ENCODE results near the gene UBE2S. TPM values are rescaled to one million over a fixed set of nuclear protein-coding genes. Genes with fewer than 3 reads are reported as not detected.

UBE2S gene
- total RNA-seq, 4 donors from 2014 or later = 8.0 to 16.2 (median 9.9) TPM

DNA sequence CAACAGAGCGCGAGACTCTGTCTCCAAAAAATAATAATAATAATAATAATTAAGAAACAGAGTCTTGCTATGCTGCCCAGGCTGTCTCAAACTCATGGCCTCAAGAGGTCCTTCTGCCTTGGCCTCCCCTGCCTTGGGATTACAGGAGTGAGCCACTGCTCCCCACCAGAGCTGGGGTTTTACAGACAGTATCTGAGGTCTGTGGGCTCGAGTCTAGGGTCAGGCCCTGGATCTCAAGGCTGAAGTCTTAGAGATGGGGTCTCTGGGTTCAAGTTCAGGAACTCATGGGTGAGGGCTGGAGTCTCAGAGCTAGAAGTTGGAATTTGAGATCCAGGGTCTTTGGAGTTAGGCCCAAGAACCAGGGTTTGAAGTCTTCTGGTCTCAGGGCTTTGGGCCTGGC, 40.8 kb downstream of the UBE2S start:
- no peak for DNase-seq (ENCODE audit: low spot score in 2 of 2)
- WGBS, 2 donors = 90 to 94% methylated on average over 3 of the region's 3 CpGs
- no peaks in the 10 kb centered on the region for H3K36me3 ChIP-seq
- H3K4me3 ChIP-seq = no peak overlapping the region
- TF ChIP-seq POLR2A (IDR thresholded peaks at IDR 0.05) = no peak
- TF ChIP-seq, protein P1, sequence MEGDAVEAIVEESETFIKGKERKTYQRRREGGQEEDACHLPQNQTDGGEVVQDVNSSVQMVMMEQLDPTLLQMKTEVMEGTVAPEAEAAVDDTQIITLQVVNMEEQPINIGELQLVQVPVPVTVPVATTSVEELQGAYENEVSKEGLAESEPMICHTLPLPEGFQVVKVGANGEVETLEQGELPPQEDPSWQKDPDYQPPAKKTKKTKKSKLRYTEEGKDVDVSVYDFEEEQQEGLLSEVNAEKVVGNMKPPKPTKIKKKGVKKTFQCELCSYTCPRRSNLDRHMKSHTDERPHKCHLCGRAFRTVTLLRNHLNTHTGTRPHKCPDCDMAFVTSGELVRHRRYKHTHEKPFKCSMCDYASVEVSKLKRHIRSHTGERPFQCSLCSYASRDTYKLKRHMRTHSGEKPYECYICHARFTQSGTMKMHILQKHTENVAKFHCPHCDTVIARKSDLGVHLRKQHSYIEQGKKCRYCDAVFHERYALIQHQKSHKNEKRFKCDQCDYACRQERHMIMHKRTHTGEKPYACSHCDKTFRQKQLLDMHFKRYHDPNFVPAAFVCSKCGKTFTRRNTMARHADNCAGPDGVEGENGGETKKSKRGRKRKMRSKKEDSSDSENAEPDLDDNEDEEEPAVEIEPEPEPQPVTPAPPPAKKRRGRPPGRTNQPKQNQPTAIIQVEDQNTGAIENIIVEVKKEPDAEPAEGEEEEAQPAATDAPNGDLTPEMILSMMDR (IDR thresholded peaks at IDR 0.05) = no peak
- TF ChIP-seq EP300 (IDR thresholded peaks at IDR 0.05) = no peak
- peaks cover 4 to 61% of the 10 kb centered on the region in 2 donors for H3K27me3 ChIP-seq
- no peak overlapping the region for H3K27ac ChIP-seq
- H3K4me1 ChIP-seq = peaks cover 0 to 21% (median 10%) of the 10 kb centered on the region in 4 donors
- H3K9me3 ChIP-seq = no peaks in the 10 kb centered on the region

DNA sequence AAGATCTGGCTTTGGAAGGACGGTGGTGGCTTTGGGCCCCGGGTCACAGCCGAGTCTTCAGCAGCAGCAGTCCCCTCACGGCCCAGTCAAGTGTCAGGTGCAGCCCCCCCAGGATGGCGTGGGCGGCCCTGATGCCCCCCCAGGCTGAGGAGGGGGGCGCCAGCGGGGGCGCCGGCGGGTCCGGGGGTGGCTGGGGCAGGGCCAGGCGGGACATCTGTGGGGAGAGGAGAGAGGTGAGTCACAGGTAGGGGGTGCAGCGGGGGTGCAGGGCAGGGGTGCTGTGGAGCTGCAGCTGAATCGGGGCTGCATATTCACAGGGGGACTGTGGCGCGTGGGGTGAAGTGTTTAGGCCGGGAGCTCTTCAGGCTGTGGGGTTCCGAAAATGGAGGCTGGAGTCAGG, 41.6 kb downstream of the UBE2S start:
- Histone ChIP-seq H3K4me1 (peaks cover 0 to 21% (median 10%) of the 10 kb centered on the region in 4 donors), H3K4me3 (no peak overlapping the region), H3K27me3 (peaks cover 4 to 52% of the 10 kb centered on the region in 2 donors), H3K36me3 (no peaks in the 10 kb centered on the region), H3K9me3 (no peaks in the 10 kb centered on the region), H3K27ac (no peak overlapping the region)
- TF ChIP-seq POLR2A (IDR thresholded peaks at IDR 0.05) (no peak), EP300 (IDR thresholded peaks at IDR 0.05) (no peak)
- TF ChIP-seq, protein P1 (IDR thresholded peaks at IDR 0.05) = no peak
- no peak for DNase-seq (ENCODE audit: low spot score in 2 of 2)
- WGBS, 2 donors = 66 to 68% methylated on average over 16 to 19 of the region's 19 CpGs

DNA sequence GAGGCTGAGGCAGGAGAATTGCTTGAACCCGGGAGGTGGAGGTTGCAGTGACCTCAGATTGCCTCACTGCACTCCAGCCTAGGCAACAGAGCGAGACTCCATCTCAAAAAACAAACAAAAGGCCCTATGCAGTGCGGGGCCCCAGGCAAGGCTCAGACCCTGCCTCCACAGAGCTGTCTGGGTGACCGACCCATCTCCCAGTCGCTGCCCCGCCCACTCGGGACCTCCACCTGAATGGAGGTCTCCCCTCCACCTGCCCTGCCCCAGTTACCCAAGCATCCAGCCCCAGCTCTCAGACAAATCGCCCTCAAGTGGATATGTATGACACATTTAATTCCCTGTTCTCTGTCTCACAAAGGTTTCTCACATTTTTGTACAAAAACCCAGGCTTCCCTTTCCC, 42.3 kb downstream of the UBE2S start:
- Histone ChIP-seq H3K36me3 (no peaks in the 10 kb centered on the region), H3K4me1 (peaks cover 0 to 17% (median 9%) of the 10 kb centered on the region in 4 donors), H3K27me3 (peaks cover 4 to 45% of the 10 kb centered on the region in 2 donors), H3K4me3 (no peak overlapping the region), H3K9me3 (no peaks in the 10 kb centered on the region), H3K27ac (no peak overlapping the region)
- WGBS, 2 donors = 78 to 88% methylated on average over 8 of the region's 8 CpGs
- DNase-seq (ENCODE audit: low spot score in 2 of 2) = no peak
- TF ChIP-seq, protein P1 (IDR thresholded peaks at IDR 0.05) = no peak
- no peak for TF ChIP-seq EP300 (IDR thresholded peaks at IDR 0.05)
- TF ChIP-seq POLR2A (IDR thresholded peaks at IDR 0.05) = no peak

DNA sequence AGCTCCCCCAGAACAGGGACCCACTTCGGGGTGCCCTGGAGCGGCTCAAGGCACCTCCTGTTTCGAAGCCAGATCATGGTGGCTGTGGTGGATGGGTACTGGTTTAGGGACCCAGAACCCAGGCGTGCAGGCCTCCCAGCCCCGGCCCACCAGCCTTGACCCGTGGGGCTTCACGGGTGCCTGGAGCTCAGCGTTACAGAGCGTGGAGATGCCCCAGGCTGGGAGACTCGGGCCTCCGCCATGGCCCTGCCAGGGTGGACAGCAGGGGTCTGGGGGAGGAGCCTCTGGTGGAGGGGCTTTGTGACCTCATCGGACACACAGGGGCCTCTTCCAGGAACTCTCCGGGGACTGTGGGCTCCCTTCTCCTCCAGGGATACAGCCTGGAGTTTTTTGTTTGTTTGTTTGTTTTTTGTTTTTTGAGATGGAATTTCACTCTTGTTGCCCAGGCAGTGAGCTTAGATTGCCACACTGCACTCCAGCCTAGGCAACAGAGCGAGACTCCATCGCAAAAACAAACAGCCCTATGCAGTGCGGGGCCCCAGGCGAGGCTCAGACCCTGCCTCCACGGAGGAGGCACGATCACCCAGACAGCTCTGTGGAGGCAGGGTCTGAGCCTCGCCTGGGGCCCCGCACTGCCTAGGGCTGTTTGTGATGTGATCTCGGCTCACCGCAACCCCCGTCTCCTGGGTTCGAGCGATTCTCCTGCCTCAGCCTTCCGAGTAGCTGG, 44.4 kb downstream of the UBE2S start, which contains the start of gene GARIN5B:
GARIN5B (minus strand) TSS at position 271 of the 727 bp plus-strand sequence; CDS start at position 77, 194 bp downstream.
- Histone ChIP-seq H3K27ac (no peak within 1 kb of the TSS), H3K36me3 (no peaks in the 10 kb centered on the region), H3K27me3 (peaks cover 0 to 25% of the 10 kb centered on the region in 2 donors), H3K4me3 (no peak within 1 kb of the TSS), H3K4me1 (no peaks in the 10 kb centered on the region), H3K9me3 (no peaks in the 10 kb centered on the region)
- no peak for DNase-seq (ENCODE audit: low spot score in 2 of 2)
- TF ChIP-seq, protein P1 (IDR thresholded peaks at IDR 0.05) = no peak
- TF ChIP-seq POLR2A (IDR thresholded peaks at IDR 0.05) (no peak), EP300 (IDR thresholded peaks at IDR 0.05) (no peak)
- WGBS, 2 donors = 66 to 73% methylated on average over 17 to 27 of the region's 27 CpGs

DNA sequence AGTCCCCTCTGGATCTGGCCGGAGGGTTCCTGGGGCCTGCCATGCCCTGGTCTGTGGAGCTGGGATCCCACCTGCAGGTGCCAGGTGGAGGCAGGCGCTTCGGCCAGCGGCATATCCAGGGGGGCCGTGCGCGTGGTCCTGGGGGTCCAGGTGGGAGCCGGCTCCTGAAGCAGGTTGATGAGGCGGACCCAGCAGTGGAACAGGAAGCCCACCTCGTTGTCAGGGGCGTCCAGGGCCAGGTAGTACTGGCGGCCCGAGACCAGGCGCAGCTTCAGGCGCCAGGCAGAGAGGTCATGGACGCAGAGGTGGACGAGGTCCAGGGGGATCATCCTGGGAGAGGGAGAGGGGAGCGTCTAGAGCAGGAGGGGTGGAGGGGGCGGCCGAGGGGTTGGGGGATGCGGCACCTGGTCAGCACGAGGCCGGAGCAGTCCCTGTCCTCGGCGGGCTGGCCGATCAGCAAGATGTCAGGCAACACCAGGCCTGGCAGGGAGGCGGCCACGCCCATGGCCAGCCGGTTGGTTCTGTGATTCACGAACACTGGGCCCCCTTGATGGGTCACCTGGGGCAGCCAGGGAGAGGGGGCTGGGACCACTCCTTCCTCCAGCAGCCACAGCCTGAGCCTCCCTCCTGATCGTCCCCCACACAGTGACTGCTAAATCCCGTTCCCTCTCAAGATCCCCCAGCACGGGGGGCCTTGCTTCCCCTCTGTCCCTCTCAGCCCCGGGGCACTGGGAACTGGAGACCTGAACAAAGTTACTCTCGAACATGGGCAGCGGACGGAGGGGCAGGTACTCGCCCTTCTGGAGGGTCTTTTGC, 45.2 kb downstream of the UBE2S start:
- H3K27me3 ChIP-seq = peaks cover 0 to 21% of the 10 kb centered on the region in 2 donors

More for the DNA sequence above, 45.2 kb downstream of the UBE2S start:
- no peaks in the 10 kb centered on the region for H3K36me3 ChIP-seq
- H3K9me3 ChIP-seq = no peaks in the 10 kb centered on the region
- no peak overlapping the region for H3K27ac ChIP-seq
- WGBS, 2 donors = 75 to 80% methylated on average over 22 to 38 of the region's 38 CpGs
- H3K4me1 ChIP-seq = no peaks in the 10 kb centered on the region
- TF ChIP-seq, protein P1 (IDR thresholded peaks at IDR 0.05) = no peak
- TF ChIP-seq EP300 (IDR thresholded peaks at IDR 0.05) (no peak), POLR2A (IDR thresholded peaks at IDR 0.05) (no peak)
- no peak overlapping the region for H3K4me3 ChIP-seq
- DNase-seq (ENCODE audit: low spot score in 2 of 2) = no peak

All from tibial nerve (tissue), 4 donors.